Myocyte (in vitro differentiated cells): ENCODE results near the gene NTM. TPM values are rescaled to one million over a fixed set of nuclear protein-coding genes. Genes with fewer than 3 reads are reported as not detected.
"Not testable (repeated sequence)": the region's sequence is repeated elsewhere in the genome, so short reads cannot be mapped to it uniquely, and the experiment has no call there.

ENCODE experiments used
- DNase-seq: peaks from one replicate; pipeline ENCODE4 v3.0.0-alpha.2; 2012; ENCODE audit warnings: low read depth
- total RNA-seq: library from RNA; depleted of rRNA; stranded (reverse); fragments of >200 nt; gene quantifications from 2 replicates; pipeline ENCODE4 v1.2.3, GENCODE V29; 2014

The NTM gene
- total RNA-seq, 1 donor from 2014 or later, result 41.5 TPM

DNA sequence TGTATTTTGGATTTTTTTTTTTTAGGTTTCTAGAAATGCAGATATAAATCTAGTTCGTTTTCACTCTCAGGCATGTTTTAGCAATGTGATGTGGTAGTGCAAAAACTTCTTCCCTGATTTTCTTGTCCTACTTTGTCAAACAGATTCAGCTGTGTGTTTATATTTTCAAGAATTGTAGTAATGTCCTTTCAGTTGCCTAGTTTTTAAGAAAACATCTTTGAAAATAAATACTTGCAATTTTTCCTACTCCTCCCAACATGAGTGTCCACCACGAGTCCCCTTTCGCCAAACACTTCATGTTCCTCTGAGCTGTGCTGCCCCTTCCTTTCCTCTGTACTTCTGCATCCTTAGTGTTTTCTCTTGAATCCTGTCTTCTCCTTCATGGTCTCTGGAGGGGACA is 686.9 kb downstream of the NTM start:
- no peak for DNase-seq

GRCh38 chr11:132058211-132058772 is 687.9 kb downstream of the NTM start:
- peak; percentile 81 for DNase-seq

DNA sequence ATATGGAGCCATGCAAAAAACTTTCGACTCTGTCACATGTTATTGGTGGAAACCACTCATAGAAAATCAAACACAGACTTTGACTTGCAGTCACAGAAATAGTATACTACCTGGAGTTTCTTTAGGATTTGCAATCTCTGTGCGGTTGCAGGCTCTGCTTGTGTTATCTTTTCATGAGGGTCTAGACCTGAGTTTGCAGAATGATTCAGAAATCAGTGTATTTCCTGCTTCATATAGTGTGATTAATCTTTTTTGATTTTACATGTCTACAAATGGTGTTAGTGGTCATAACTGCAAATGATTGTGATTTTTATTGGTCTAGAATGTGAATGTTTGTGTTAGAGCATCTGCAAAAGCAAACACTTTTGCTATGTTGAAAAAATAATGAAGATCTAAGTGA is 690.2 kb downstream of the NTM start:
- DNase-seq, result no peak

DNA sequence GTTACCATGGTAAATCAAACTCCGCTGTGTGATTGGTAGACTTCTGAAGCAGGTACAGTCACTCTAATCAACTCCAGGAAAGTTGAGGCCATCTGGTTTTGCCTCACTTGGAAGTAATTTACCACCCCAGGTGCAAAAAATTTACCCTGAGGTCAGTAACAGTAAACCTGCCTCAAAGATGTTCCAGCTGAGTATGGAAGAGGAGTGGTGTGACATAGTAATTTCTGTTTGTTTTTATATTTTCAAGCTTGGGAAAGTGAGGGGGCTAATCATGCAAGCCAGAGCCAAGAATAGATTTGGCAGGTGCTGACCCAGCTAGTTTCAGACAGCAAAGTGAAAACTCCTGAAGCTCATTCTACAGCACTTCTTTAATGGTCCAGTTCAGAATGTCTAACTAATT is 691.6 kb downstream of the NTM start:
- no peak for DNase-seq

DNA sequence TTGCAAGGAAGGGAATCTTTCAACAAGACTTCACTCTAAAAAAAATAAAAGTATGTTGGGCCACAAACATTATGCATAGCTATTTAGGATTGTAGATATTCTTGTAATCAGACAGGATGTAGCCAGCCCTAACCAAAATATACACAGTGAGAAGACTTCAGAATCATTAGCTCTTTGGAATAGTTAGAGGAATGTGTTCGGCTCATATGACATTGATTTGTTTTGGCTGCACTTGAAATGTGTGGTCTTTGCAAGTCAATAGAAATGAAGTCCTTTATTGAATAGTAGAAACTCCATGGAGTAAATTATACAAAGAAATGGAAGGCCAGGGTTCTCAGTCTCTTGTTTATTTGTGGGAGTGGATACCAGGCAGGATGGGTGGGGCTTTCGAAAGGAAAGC is 692.1 kb downstream of the NTM start:
- no peak for DNase-seq

DNA sequence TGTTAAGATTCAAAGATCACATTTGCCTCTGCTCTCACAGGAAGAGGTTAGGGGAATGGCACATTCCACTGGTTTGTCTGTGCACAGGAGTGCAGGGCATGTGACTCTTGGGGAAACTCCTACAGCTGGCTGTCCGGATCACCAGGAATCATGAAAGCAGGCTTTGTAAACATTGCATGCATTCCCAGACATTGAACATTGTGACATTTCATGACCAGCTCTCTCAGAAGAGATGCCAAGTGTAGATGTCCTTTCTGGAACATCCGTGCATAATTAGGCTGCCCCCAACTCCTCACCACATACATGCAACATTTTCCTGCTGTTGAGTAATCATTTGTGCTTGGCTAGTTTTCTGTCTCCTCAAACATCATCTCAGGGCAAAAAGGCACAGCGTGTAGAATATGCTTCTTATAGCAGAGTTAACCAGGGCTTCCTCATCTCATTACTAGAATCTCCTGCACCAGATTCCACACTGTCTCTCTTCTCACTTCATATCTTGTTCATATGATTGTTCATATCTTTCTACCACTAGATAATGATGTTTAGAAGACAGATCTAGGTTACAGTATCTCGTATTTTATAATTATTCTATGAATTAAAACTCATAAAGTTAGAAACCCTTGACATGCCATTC is 694.7 kb downstream of the NTM start:
- peak; percentile 80 for DNase-seq

DNA sequence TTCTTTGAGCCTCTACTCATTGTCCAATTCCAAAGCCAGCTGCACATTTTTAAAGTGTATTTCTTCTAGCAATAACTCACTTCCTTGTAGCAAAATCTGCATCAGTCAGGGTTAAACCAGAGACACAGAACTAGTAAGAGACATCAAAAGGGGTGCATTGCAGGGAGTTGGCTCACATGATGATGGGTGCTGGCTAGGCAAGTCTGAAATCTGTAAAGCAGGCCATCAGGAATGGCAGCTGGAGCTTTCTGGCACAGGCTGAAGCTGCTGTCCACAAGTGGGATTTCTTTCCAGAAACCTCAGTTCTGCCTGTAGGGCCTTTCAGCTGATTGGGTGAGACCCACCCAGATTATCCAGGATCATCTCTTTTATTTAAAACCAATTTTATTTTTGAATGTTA is 698.1 kb downstream of the NTM start:
- DNase-seq, result peak; percentile 60

DNA sequence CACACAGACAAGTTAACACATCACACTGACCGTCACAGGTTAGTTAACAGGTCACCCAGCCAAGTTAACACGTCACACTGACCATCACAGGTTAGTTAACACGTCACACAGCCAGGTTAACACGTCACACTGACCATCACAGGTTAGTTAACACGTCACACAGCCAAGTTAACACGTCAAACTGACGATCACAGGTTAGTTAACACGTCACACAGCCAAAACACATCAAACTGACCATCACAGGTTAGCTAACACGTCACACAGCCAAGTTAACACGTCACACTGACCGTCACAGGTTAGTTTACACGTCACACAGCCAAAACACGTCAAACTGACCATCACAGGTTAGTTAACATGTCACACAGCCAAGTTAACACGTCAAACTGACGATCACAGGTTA is 699.2 kb downstream of the NTM start:
- DNase-seq, result not testable (repeated sequence)

DNA sequence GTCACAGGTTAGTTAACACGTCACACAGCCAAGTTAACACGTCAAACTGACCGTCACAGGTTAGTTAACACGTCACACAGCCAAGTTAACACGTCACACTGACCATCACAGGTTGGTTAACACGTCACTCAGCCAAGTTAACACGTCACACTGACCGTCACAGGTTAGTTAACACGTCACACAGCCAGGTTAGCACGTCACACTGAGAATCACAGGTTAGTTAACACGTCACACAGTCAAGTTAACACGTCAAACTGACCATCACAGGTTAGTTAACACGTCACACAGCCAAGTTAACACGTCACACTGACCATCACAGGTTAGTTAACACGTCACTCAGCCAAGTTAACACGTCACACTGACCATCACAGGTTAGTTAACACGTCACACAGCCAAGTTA is 700.5 kb downstream of the NTM start:
- DNase-seq, result not testable (repeated sequence)

DNA sequence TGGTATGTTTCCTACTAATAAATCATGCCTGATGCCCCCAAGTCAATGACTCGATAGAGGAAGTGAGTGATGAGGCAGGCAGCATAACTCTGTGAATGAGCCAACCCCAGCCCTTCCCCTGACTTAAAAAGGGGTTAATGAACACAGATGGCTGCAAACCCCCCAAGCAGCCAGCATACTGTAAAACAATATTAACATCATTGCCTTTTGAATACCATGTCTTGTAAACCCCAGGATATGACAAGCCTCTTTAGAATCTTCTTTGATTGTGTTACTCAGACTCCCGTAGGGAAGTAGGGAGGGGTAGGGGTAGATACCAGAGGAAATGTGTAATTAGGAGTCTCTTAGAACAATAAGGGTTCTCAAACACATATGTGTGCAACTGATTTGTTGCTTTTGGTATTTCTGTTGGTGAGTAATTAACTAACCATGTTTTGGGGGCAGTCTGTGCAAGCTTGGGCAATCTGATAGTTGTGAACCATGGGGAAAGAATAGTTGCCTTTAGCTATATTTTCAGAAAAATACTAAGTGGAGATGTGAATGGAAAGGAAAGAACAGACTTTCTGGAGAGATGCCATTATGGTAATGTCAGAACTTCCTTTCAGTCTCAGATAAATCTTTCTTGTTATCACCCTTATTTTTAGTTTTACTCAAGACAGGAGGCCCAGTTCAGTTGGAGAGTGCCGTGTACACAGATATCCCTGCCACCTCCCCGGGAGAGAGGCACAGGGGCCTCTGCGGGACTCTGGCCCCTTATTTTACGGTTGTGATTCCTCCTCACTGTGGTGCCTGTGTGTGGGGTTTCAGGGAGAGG is 701.8 kb downstream of the NTM start:
- DNase-seq, result peak; percentile 74

DNA sequence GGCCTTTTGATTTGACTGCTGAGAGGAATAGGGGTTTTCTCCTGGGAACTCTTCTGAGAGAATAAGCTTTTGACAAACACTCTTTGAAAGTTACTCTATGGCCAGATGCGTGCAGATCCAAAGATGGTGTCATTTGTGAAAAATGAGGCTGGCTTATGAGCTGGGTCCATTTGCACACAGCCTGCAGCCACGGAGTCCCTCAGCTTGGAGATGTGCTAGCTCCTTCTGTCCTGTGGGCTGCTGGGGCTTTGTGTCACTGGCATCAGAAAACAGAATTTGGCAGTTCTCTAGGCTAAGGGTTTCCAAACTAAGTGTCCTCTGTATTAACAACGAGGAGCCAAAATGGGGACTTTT is 702.4 kb downstream of the NTM start:
- peak; percentile 35 for DNase-seq

GRCh38 chr11:132073787-132074186 is 703.4 kb downstream of the NTM start:
- DNase-seq, result no peak

DNA sequence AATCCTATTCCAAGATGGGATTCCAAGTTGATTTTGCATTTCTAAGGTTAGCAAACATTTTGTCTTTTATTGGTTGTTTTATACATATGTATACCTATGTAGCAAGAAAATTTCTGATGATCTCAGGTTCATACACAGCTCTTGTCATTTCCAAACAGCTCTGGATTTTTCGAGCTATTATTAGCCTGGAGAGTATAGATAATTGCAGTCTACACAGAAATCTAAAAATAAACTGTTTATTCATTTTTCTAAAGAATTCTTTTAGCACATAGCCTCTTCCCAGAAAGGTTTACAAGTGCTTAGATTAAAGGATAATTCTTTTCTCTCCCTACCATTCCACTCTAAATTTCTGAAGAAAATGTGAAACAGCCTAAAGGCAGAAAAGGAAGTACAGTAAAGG is 705.0 kb downstream of the NTM start:
- no peak for DNase-seq

- no peak for DNase-seq
Measured at GRCh38 chr11:132077416-132077815, 707.0 kb downstream of the NTM start.

- no peak for DNase-seq
Measured at GRCh38 chr11:132078264-132079076, 708.1 kb downstream of the NTM start.

GRCh38 chr11:132080127-132080526 is 709.7 kb downstream of the NTM start:
- peak; percentile 70 for DNase-seq

DNA sequence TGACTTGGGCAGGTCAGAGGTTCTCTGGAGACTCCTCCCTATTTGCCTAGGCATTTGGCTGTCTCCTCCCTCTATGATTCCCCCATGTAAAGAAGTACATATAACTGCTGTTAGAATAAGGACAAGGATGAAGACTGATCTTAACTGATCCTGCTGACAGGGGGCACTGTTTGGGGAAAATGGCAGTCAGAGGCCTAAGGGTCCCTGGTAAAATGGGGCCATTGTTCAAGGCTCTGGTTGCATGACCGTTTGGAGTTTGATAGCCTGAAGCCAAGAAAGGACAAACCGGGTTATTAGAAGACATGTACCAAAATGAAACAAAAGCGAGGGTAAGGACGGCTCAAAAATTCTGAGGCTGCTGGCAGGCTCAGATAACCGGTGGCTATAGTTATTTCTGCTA is 712.2 kb downstream of the NTM start:
- DNase-seq, result no peak

- DNase-seq, result no peak
Measured at GRCh38 chr11:132084433-132084832, 714.0 kb downstream of the NTM start.

- no peak for DNase-seq
Measured at GRCh38 chr11:132087148-132087547, 716.7 kb downstream of the NTM start.

DNA sequence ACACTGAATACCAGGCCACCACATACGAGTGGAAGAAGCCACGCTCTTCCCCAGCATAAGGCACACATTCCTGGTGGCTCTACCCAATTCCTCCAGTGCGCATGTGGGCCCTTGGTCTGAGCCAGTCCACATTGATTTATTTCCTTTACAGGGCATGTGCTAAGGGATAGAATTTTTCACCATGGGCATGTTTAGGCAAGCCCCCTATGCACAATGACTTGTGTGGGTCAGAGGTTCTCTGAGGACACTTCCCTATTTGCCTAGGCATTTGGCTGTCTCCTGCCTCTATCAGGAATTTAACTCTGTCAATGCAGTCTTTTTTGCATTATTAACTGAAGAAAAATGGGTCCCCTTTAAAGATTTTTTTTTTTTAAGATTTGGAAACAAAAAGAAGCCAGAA is 718.1 kb downstream of the NTM start:
- no peak for DNase-seq

DNA sequence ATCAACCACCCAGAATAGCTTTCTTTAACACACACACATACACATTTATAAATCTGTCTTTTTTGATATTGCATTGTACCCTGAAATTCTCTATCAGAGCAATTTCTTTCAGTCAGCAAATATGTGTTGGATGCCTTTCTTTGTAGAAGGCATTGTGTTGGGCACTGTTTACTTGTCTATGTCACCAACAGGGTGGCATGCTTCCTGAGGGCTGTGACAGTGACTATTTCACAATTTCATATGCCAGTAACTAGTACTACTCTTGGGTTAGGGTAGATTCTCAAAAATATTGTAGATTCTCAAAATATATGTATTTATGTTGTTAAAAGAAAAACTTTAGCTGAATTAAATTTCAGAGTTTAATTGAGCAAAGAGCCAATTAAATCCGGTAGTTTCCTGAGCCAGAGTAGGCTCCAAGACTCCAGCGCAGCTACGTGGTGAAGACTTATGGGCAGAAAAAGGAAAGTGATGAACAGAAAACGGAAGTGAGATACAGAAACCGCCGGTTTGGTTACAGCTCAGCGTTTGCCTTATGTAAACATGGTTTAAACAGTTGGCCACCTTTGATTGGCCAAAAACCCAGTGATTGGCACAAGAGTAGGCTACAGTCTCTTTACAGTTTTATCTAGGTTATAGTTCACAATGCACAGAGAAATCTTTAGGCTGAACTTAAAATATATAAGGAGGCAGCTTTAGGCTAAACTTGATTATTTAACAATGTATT is 723.3 kb downstream of the NTM start:
- DNase-seq, result no peak
